ENCODE data around the gene BTG1. TPM values are rescaled to one million over a fixed set of nuclear protein-coding genes. Genes with fewer than 3 reads are reported as not detected.
A peak's percentile ranks its signal among the peaks of the same experiment; 100 is the strongest.
"Not testable (repeated sequence)": the region's sequence is repeated elsewhere in the genome, so short reads cannot be mapped to it uniquely, and the experiment has no call there.

The BTG1 gene
- total RNA-seq, 2 experiments from 2014 or later, result 32.8 to 93.4 TPM

- H3K9me2 ChIP-seq (ENCODE audit: insufficient read depth, low read length), result no peaks in the 10 kb centered on the region; the same call in 1 of the 2 replicates
- no peaks in the 10 kb centered on the region for H3K9me3 ChIP-seq (ENCODE audit: low read length)
- no peaks in the 10 kb centered on the region for H4K20me1 ChIP-seq (ENCODE audit: insufficient read depth, low read length)
- no peak overlapping the region for H3K27ac ChIP-seq (ENCODE audit: low read depth, low read length, poor library complexity, severe bottlenecking)
- no peaks in the 10 kb centered on the region; the same call in 1 of the 2 replicates for H3K79me2 ChIP-seq (ENCODE audit: insufficient read depth, low read depth, low read length)
- H2AFZ ChIP-seq (ENCODE audit: low read length), result no peak overlapping the region
- no peak for DNase-seq (ENCODE audit: low spot score)
- peak overlapping the region; percentile 33 for H3K4me2 ChIP-seq (ENCODE audit: low read length)
- peaks cover 4% of the 10 kb centered on the region; the same call in 1 of the 2 replicates for H3K36me3 ChIP-seq (ENCODE audit: insufficient read depth, low read length)
- TF ChIP-seq CTCF (conservative IDR thresholded peaks at IDR 0.05; ENCODE audit: low read length) (0 out of 2 replicates have a peak, but pooled peaks have one; percentile 8), EZH2phosphoT487 (IDR thresholded peaks at IDR 0.05; ENCODE audit: borderline replicate concordance, low read depth, low read length) (no peak)
- intact Hi-C loops (cut with micrococcal nuclease; ENCODE audit: unreplicated experiment), result no loop called here
- CTCF ChIA-PET (ENCODE audit: unreplicated experiment), result interaction anchor here (0.6 kb wide), 1 partner anchor 392 kb away, joined by 3 read pairs; no protein-coding TSS in a partner anchor
- POLR2A ChIA-PET, result interaction anchor here (1.0 kb wide), 1 partner anchor 26 kb away, joined by 4 read pairs; no protein-coding TSS in a partner anchor
- no TSS peak for BruUV-seq (replicated peaks)
- peaks cover 12% of the 10 kb centered on the region for H3K4me1 ChIP-seq (ENCODE audit: insufficient read depth, low read length, poor library complexity, severe bottlenecking)
- H3K4me3 ChIP-seq (ENCODE audit: low read depth, low read length, poor library complexity, severe bottlenecking), result no peak overlapping the region
Measured at GRCh38 chr12:92094751-92095161, 50.9 kb downstream of the BTG1 start.

- POLR2A ChIA-PET, result interaction anchor here (1.0 kb wide), 1 partner anchor 26 kb away, joined by 4 read pairs; no protein-coding TSS in a partner anchor
- intact Hi-C loops (cut with micrococcal nuclease; ENCODE audit: unreplicated experiment), result not testable (repeated sequence)
Measured at GRCh38 chr12:92094301-92094700, 51.3 kb downstream of the BTG1 start.

More at GRCh38 chr12:92094301-92094700, 51.3 kb downstream of the BTG1 start:
- H3K4me1 ChIP-seq (ENCODE audit: insufficient read depth, low read length, poor library complexity, severe bottlenecking), result peaks cover 12% of the 10 kb centered on the region
- not testable (repeated sequence) for BruUV-seq (replicated peaks); H3K27ac ChIP-seq (ENCODE audit: low read depth, low read length, poor library complexity, severe bottlenecking); H3K9me3 ChIP-seq (ENCODE audit: low read length); H3K9me2 ChIP-seq (ENCODE audit: insufficient read depth, low read length); H4K20me1 ChIP-seq (ENCODE audit: insufficient read depth, low read length); H2AFZ ChIP-seq (ENCODE audit: low read length); H3K36me3 ChIP-seq (ENCODE audit: insufficient read depth, low read length); H3K79me2 ChIP-seq (ENCODE audit: insufficient read depth, low read depth, low read length); H3K4me3 ChIP-seq (ENCODE audit: low read depth, low read length, poor library complexity, severe bottlenecking)
- DNase-seq (ENCODE audit: low spot score), result peak; percentile 28
- H3K4me2 ChIP-seq (ENCODE audit: low read length), result peak overlapping the region; percentile 33
- CTCF ChIA-PET (ENCODE audit: unreplicated experiment), result interaction anchor here (0.6 kb wide), 2 partner anchors 392 to 1067 kb away, joined by 3 read pairs; no protein-coding TSS in a partner anchor

Small RNA genes within 50 kb of the gene (small RNA-seq; reads per million reads assigned to genes)
- gene RF00019, result not detected
